H4 (cell line): ENCODE data around the gene GBF1. TPM values are rescaled to one million over a fixed set of nuclear protein-coding genes. Genes with fewer than 3 reads are reported as not detected.
A peak's percentile ranks its signal among the peaks of the same experiment; 100 is the strongest.
"Not testable (repeated sequence)": the region's sequence is repeated elsewhere in the genome, so short reads cannot be mapped to it uniquely, and the experiment has no call there.

Source experiments
- DNase-seq: peaks from one replicate; pipeline ENCODE4 v3.0.0-alpha.2; 2015; ENCODE audit warnings: low spot score
- total RNA-seq: library from RNA; depleted of rRNA; stranded (reverse); fragments of >200 nt; shearing (Covaris generic); gene quantifications from 2 replicates; pipeline ENCODE4 v1.2.3, GENCODE V29; 2014

Gene GBF1
- total RNA-seq, 1 experiment from 2014 or later: 30.1 TPM

DNA sequence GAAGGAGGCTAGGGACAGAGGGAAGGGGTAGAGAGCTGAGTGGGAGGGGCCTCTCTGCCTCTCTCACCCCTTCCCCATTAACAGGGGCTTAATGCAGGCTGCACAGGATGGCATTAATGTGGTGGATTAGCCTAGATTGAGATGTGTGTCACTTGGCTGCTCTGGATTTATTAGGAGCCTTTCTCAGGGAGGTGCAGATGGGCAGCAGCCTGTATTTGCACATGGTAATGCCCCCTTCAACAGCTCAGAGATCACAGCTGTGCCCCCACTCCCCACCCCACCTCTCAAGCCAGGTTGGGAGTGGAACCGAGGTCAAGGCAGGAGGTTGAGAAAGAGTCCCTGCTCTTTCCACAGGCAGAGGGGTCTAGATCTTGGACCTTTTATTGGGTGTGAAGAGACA, 11.3 kb upstream of the GBF1 start:
- DNase-seq: no peak

DNA sequence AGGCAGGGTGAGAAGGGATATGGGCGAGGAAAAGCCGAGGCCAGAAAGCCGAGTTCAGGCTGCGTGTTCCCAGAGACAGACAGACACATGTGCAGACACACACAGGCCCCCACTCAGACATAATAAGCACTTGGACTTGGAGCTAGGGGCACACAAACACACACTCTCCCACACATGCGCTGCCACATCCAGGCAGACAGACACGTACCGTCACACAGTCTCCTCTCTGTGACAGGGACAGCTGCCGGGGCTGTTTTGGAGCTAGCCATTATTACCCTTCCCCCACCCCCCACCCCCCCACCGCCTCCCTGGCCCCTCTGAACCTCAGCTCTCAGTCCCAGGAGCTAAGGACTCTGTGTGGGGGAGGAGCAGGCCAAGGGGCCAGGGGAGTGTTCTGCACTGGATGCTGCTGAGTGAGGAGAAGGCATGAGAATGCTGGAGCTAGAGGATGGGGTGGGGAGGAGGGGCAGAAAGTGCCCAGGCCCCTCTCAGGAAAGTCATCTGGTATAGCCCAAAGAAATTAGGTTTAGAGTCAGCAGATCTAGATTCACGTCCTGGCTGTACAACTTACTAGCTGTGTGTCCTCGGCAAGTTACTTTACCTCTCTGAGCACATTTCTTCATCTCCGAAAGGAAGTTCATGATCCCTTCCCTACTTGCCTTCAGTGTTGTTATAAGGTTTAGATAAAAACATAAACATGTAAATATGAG, 10.3 kb upstream of the GBF1 start:
- no peak for DNase-seq

DNA sequence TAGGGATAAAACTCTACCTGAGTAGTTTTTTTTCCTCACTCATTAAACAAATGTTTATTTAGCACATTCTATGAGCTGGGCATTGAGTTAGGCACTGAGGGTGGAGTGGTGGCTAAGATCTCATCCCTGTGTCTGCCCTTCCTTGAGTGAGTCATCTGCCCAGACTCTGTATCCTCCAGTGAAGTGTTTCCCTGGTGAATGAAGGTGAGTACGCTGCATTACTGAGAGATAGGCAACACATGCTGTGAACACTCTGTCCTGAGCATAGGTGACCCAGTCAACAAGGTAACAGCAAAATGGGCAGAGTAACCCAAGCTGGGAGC, 9.8 kb upstream of the GBF1 start:
- DNase-seq: no peak

DNA sequence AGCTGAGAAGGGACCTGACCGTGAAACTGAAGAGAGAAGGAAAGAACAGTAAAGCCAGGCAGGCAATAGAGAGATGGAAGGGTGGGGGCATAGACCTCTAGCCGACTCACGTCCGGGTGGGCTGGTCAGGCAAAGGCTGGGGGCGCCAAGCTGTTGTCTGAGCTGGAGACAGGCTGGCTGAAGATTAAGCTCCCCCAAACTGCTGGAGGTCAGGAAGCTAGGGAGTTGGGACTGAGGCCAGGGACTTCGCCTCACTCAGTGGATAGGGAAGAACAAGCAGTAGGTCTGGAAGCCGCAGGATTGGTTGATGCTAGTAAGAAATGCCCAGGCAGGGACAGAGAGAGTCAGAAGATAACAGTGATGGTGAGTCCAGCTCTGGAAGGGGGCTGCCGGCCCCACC, 9.3 kb upstream of the GBF1 start:
- no peak for DNase-seq

DNA sequence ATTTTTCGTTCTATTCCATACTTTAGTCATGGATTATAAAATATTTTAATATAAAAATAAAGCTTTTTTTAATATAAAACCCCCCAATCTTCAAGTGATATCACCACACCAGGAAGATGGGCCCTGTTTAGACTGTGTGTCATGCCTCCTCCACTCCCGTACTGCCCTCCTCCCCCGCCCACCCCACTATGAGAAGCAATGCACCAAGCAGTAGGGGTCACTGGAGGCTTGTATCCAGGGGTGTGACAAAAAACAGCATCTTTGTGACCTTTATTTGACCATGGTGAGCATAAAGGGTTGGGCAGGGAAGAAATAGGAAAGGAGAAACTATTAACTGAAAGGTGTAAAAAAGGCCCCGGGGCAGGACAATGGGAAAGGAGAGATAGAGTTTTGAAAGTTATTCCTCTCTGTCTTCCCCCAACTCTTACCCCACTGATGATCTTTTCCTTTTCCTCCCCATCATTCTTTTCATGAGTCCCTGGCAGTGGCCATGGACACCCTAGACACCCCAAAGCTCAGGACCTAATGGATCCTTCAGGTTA, 7.5 kb upstream of the GBF1 start:
- no peak for DNase-seq

DNA sequence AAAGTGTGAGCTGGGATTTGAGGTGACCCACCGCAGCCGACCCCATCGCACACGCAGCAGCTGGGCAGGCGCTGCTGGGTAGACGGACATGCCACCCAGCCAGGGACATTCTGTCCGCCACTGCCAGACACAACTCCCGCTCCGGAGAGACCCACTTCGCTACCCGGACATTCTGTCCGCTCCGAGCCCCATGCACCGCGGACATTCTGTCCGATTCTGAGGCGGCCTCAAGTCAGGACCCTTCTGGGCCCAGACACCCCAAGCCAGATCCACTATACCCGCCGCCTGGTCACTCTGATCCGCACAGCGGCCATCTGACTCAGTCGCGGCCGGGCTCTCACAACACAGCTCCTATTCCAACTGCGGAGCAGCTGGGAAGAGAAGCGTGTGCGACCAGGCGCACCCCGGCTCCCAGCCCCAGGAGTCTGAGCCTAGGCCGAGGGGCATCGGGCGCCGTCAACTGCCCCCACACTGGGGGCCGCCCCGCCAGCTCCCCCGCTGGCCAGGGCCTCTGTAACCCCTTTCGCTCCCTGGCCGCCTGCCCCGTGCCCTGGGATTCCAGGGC, 4.8 kb upstream of the GBF1 start:
- no peak for DNase-seq

DNA sequence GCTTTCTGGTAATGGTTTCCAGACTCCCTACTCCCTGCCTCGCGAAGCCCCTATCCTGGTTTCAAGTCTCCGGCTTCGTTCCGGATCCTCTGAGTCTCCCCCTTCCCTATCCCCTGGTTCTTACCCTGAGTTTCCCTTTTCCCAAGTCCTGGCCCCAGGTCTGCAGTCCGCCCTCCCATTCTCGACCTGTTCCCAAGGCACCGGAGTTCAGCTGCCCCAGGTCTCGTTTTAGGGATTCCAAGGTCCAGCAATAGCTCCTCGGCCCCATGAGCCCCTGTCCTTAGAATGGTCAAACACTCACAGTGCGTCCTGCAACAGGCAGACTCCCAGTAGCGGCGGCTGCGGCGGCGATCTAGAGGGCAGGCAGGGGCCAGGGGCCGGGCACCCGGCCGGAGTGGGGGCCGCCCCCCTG, 4.3 kb upstream of the GBF1 start:
- no peak for DNase-seq

DNA sequence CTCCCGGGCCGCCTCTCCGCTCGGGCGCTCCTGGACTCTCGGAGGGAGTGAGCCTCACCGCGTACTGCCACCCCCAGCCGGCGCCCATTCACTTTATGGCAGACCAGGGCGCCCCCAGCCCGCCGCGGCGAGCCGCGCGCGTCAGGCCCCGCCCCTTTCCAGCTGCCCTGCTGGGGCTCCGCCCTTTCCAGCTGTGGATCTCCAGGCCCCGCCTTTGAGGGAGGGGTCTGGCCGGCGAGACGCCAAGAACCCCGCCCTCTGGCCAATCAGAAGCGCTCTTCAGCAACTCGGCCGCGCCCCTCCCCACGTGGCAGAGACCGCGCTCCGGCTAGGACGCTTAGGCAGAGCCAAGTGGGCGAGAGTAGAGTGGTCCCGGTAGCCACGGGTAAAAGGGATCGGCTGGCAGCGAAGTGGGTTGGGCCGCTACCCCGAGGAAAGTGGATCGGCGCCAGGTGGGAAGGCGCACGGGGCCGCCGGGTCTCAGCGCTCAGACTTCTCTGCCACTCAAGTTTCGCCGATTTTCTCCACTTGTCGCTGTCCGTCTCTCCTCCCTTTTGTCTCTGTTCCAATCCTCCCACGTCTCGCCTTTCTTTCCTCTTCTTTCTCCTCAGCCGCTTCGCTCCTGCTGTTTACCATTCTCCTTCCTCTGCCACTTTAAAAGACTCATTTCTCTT, 3.8 kb upstream of the GBF1 start, which contains the start of gene PITX3:
TSS of gene PITX3 (minus strand) at position 69 of the 674 bp plus-strand sequence. CDS start 9,432 bp downstream, outside the sequence.
- DNase-seq: peak; percentile 61

DNA sequence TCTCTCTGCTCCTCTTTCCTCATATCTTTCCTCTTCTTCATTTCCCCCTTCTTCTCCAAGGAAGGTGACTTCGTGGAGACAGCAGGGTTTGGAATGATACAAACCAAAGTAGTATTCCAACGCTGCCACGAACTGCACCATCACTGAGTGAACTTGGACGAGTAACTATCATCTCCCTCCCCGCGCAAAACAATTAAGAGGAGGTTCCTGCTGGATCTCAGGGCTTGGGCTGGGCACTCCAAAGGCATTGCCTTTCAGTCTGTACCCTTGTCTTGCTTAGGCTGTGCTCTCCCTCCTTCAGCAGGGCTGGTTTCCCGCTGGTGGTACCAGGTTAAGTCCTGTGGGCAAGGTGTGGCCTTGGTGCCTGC, 3.2 kb upstream of the GBF1 start:
- DNase-seq: no peak

DNA sequence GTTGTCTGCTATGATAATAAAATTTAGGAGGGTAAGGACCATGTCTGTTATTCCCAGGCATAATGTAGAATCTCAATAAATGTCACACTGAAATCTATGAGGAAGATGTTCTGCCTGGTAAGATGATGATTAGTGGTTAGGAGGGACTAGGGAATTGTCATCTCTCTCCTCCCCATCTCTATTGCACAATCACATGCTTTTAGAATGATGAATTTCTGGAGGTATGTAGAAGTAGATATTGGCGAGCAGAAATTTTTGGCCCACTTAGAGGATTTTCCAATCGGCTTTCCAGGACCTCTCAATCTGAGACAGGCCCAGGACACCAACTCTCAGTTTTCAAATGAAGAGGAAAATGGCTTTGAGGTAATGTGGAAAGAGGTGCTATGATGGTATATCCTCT, 2.0 kb upstream of the GBF1 start:
- DNase-seq: no peak

DNA sequence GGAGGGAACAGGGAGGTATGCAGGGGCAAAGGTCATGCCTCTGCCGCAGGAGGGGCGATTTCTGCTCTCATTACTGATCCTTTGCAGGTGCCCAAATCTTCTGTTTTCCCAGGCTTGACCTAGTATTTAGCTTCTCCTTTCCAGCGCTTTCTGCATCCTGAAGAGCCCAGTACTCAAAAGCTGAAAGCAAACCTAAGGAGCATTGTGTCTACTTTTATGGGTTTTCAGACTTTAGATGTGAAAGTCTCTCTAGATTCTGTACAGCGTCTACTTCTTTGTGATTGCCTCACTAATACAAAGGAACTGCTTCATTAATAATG, 560 bp downstream of the GBF1 start:
- no peak for DNase-seq

DNA sequence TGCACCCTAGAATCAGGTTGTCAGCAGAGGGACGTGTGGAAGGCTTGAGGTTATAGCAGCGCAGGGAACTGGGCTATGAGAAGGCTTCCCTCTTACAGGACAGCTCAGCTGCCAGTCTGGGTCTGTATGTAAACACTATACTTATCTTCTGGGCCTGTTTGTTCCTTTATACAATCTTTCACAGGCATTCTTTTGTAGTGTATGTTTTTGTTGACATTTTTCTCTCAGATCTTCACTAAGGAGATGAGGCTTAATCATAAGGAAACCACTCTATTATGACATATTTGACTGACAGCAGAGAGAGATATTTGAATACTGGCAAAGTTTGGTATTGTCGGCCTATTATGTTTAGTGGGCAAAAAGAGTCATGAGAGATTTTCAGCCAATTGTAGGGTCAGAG, 929 bp downstream of the GBF1 start:
- DNase-seq: no peak

DNA sequence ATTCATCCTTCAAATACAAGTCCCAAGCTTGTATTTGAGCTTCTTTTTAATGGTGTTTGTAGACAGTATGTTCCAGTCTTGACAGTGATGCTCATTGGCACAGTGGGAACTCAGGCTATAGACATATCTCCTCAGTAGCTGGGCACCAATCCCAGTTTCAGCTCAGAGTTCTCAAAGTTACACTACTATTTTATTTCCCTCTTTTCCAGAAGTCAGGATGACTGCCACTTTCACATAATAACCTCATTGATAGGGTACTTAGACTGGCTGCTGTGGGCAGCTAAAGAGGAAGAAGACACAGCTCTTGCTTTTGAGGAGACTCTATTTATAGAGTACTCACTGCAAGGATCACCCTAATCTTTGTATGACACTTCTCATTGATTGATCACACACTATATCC, 2.4 kb downstream of the GBF1 start:
- DNase-seq: no peak

DNA sequence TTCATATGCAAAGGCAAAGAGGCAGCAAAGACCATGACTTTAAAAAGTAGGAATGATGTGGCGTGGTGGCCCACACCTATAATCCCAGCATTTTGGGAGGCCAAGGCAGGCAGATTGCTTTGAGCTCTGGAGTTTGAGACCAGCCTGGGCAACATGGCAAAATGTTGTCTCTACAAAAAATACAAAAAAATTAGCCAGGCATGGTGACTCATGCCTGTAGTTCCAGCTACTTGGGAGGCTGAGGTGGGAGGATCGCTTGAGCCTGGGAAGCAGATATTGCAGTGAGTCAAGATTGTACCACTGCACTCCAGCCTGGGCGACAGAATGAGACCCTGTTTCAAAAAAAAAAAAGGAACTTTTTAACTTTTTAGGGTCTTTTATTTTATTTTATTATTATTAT, 7.2 kb downstream of the GBF1 start:
- not testable (repeated sequence) for DNase-seq

DNA sequence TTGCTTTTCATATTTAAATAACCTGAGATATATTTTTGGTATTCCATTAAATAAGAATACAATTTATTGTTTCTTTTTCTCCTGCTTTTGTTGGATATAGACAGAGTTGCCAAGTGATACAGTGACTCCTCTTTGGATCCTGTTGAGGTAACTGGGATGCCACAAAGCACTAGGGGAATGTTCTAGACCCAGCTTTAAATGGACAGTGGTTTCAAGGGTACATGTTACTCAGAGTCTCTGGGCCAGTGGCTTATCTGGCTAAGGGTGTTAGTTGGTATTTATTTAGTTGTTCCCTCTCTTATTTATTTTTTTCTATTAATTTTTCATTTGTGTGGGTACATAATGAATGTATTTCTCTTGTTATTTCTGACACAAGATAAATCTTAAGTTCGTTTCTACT, 9.1 kb downstream of the GBF1 start:
- no peak for DNase-seq

DNA sequence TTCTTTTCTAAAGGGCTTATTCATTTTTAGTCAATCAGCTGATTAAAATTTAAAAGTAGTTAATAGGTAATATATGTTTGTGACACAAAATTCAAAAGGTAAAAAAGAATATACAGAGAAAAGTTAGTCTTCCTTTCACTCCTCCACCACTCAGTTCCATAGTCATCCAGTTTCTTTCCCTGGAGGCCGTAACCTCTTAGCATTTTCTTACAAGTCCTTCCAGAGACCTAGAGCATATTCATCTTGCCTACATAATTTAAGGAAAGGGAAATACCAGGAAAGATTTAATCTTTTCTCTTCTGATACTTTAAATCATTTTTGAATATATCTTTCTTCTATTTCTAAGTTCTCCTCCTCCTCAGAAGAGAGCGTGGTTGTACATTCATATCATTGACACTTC, 10.1 kb downstream of the GBF1 start:
- DNase-seq: no peak

DNA sequence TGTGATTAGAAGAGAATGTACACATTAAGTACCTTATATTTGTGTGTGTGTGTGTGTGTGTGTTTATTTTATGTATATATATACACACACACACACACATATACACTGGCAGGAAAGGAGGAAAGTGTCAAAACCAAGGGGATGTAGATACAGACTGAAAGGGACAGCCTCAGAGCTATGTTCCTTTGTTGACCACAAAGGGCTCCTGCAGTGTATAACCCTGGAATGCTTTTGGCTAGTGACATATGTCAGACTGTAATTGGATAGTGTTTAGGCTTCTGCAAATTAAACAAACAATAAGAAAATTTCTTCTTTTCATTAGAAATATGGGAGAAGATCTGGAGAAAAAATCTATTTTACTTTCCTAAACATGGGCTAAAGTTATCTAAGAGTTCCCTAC, 15.9 kb downstream of the GBF1 start:
- DNase-seq: no peak

DNA sequence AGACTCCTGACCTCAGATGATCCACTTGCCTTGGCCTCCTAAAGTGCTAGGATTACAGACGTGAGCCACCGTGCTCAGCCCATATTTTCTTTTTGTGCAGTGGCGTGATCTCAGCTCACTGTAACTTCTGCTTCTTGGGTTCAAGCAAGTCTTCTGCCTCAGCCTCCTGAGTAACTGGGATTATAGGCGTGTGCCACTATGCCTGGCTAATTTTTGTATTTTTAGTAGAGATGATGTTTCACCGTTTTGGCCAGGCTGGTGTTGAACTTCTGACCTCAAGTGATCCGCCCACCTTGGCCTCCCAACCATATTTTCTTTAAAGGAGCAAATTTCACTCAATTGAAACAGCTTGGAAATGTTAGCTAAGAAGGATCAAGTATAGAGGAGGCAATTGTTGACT, 16.5 kb downstream of the GBF1 start:
- no peak for DNase-seq

DNA sequence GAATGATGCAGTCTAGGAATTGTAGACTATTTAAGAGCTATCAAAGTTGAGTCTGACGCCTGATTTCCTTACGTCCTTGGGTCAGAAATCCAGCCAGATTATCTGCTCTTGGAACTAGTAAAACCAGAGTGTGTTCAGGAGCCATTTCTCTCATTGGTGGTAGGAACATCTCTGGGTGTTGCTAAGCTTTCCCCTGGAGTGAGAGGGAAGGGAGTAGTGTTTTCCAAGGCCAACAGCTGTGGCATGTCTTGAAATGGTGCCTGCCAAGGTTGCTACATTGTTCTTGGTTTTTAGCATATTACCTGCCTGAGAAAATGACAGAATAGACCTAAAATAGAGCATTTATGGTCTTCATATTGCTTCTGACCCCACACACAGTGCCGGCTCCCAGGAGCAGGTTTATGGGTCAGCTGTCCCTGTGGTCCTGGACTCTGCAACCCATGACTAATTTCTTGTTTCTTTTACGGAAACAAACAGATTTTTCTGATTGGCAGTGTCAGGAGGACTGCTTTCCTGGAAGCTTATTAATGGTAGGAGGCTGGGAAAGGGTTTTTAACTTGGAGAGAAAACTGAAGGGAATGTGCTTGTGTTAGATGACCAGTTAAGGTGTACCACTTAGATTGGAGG, 17.5 kb downstream of the GBF1 start:
- no peak for DNase-seq

DNA sequence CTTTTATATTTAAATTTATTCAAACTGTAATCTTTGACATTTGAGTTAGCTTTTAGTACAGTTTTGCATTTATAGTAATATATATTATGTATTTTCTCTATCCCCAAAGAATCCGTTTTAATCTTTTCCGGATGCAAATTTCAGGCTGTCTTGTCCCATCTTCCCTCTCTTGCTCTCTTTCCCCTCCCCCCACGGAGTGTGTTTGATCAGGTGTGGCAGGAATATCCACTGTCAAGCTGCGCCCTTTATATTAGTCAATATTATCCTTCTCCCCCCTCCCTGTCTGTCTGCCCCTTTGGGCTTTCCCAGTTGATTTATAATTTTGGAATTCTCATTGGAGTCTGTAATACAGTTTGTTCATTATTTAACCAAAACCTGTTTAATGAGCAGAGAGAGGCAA, 19.0 kb downstream of the GBF1 start:
- DNase-seq: no peak

DNA sequence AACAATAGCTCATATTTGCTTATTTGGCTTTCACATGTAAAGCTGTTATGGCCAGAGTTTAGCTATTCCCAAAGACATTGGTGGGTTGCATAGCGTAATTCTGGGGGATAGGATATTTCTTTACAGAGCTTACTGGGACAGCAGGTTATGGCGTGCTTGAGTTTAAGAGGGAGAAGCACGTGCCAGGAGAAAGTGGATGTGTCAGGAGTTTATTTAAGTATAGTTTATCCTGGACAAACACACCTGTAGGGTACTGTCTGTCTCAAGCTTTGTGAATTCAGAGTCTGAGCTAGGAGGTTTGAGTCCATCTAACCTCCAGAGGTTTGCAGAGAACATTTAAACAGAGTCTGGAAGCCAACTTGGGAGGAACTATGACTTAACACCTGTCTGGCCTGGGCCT, 21.3 kb downstream of the GBF1 start:
- no peak for DNase-seq

DNA sequence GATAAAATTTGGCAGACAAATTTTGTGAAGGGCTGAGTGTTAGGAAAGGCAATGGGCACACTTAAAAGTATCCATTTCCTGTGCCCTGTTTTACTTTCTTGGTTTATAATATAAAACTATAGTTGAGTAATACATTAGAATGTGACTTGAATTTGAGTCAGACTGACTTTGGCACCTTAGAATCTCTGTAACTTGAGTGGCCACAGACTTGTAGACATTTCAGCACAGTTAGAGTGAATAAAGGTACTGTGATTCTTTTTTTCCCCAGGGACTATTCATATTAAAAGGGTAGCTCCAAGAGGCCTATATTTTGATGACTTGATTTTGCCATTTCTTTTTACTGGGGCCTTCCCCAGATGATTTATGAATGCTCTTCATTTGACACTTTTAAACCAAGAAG, 22.4 kb downstream of the GBF1 start:
- DNase-seq: no peak

DNA sequence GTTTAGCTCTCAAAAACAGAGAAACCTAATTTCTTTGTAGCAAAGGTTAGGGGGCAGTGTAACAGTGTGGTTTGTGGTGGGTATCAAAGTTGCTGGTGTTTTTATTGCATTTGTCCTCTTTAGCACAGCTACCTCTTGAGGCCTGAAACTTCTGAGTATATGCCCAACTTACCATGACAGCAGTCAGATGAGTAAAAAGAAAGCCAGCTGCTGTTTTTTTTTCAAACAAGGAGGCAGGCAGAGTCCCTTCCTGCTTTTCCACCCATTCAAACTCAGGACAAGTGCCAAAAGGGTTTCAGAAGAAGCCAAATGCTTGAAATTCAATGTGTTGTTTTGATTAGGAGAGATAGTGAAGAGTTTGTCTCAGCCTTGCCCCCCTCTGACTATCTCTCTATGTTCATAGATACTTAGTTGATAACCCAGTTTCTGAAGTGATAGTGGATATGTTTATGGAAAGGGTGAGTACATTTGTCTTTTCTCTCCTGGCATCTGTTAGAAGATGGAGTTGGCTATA, 23.1 kb downstream of the GBF1 start:
- DNase-seq: no peak
